ENCODE data around the gene NXT1.

DNA sequence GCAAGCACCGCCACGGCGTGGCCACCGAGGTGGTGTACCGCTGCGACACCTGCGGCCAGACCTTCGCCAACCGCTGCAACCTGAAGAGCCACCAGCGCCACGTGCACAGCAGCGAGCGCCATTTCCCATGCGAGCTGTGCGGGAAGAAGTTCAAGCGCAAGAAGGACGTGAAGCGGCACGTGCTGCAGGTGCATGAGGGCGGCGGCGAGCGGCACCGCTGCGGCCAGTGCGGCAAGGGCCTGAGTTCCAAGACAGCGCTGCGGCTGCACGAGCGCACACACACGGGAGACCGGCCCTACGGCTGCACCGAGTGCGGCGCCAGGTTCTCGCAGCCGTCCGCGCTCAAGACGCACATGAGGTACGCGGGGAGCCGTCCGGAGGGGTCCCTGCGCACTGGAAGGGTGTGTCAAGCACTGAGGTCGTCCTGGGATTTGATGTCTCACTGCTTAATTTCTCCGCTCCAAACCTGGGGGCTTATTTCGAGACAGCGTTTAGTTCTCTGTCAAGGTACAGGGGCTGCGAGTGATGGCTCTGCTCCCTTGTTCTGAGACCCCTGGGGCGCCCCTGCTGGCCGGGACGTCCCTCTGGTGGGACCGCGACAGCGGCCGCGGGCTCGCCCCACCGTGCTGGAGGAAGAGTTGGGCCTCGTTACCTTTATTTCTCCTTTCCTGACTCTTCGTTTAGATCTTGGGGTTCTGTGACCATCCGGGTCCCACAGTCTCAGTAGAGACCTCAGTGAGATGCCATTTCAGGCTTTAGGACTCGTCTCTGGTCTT lies 15.0 kb downstream of the NXT1 start:
- no peak for TF ChIP-seq ARNT (IDR thresholded peaks at IDR 0.05)
- TF ChIP-seq L3MBTL2 (conservative IDR thresholded peaks at IDR 0.05) = no peak
- TF ChIP-seq, protein P1, sequence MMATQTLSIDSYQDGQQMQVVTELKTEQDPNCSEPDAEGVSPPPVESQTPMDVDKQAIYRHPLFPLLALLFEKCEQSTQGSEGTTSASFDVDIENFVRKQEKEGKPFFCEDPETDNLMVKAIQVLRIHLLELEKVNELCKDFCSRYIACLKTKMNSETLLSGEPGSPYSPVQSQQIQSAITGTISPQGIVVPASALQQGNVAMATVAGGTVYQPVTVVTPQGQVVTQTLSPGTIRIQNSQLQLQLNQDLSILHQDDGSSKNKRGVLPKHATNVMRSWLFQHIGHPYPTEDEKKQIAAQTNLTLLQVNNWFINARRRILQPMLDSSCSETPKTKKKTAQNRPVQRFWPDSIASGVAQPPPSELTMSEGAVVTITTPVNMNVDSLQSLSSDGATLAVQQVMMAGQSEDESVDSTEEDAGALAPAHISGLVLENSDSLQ (IDR thresholded peaks at IDR 0.05) = no peak
- TF ChIP-seq FOXA1 (IDR thresholded peaks at IDR 0.05) = no peak

Measured in HEK293T (cell line).